ENCODE results near the gene PPP1R12A.
"Not testable (repeated sequence)": the region's sequence is repeated elsewhere in the genome, so short reads cannot be mapped to it uniquely, and the experiment has no call there.

The PPP1R12A gene

GRCh38 chr12:79900951-79901350, 33.9 kb downstream of the PPP1R12A start:
- DNase-seq: no peak
- in situ Hi-C loops (cut with MboI; ENCODE audit: low pct_unique_long_range_greater_than_20kb, low sequenced_read_pairs): no loop called here

GRCh38 chr12:79900199-79900598, 34.7 kb downstream of the PPP1R12A start:
- DNase-seq: no peak
- in situ Hi-C loops (cut with MboI; ENCODE audit: low pct_unique_long_range_greater_than_20kb, low sequenced_read_pairs): no loop called here

- no peak for DNase-seq
Observed at GRCh38 chr12:79897617-79898016, 37.3 kb downstream of the PPP1R12A start.

DNA sequence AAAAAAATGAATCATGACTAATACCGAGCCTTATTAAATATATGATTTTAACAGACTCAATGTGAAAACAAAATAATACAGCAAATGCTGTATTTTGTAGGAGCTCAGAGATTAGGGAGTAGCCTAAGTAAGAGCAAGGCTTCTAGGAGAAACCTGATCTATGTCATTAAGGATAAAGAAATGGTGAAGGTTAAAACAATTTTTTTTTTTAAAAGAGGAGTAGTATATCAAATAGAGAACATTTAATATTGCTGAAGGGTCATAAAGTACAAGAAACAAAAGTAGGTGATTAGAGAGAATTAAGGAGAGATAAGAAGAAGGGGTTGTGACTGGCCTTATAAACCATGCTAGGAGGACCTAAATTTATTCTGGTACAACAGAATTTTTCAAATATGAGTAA, 39.1 kb downstream of the PPP1R12A start:
- DNase-seq: no peak
- in situ Hi-C loops (cut with MboI; ENCODE audit: low pct_unique_long_range_greater_than_20kb, low sequenced_read_pairs): no loop called here

More at GRCh38 chr12:79897617-79898016, 37.3 kb downstream of the PPP1R12A start:
- in situ Hi-C loops (cut with MboI; ENCODE audit: low pct_unique_long_range_greater_than_20kb, low sequenced_read_pairs): no loop called here

- no peak for DNase-seq
- in situ Hi-C loops (cut with MboI; ENCODE audit: low pct_unique_long_range_greater_than_20kb, low sequenced_read_pairs): no loop called here
Observed at GRCh38 chr12:79895071-79895470, 39.8 kb downstream of the PPP1R12A start.

DNA sequence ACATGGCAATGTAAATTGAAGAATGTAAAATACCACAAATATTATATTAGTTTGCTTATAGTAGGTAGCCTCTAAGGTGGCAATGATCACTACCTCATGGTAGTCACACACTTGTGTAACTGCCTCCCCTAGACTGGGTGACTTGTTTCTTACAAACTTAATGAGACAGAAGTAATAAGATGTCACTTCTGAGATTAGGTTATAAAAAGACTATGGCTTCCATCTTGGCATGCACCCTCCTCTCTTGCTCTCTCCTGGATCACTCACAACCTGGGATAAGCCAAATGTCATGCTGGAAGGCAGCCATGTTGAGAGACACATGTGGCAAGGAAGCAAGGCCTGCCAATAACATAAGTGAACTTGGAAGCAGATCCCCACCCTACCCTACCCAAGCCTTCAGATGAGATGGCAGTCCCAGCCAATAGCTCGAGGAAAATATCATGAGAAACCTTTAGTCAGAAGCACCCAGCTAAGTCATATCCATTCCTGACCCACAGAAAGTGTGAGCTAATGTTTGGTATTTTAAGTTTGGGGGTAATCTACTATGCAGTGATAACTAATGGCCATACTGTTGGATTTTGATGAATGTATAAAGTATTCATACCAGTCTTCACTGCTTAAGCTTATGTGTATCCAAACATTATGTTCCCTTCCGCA, 43.3 kb downstream of the PPP1R12A start:
- in situ Hi-C loops (cut with MboI; ENCODE audit: low pct_unique_long_range_greater_than_20kb, low sequenced_read_pairs): no loop called here
- DNase-seq: no peak

DNA sequence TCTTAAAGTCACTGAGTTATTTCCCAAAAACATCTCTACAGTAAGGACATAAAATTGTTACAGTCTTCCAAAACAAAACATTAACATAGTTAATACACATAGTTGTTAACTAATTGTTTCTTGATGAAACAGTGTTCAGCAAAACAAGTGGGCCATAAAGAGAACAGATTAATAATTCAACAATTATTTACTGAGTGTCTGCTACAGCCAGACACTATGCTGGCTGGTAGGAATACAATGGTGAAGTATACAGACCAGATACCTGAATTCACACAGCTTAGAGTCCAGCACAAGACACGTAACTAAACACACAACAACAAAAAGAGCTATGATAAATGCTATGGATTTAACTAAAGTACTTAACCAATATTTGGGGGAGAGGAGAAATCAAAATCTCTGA, 47.0 kb downstream of the PPP1R12A start:
- in situ Hi-C loops (cut with MboI; ENCODE audit: low pct_unique_long_range_greater_than_20kb, low sequenced_read_pairs): no loop called here
- no peak for DNase-seq

DNA sequence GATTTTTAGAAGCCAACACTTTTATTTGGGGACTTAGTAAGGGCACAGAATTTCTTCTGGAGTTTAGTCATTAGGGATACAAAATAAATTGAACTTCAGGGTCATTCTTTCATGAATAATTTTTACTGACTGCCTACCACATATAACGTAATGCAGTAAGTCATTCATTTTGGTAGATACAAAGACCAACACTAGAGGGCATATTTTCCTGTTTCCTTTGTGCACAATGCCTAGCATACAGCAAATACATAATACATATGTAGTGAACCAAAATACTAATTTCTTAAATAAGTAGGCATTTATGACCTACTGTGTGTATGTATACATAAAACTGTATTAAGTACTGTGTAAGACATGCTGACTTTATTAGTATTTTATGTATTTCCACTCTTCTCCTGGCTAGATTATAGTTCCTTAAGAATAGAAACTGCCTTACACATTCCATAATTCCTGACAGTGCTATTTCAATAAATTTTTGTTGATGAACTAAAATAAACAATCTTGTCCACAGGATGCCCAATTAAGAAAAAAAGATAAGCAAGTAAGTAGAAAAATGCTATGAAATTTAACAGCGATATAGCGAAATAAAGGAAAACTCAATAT, 47.9 kb downstream of the PPP1R12A start:
- DNase-seq: peak; percentile 64
- in situ Hi-C loops (cut with MboI; ENCODE audit: low pct_unique_long_range_greater_than_20kb, low sequenced_read_pairs): no loop called here

- in situ Hi-C loops (cut with MboI; ENCODE audit: low pct_unique_long_range_greater_than_20kb, low sequenced_read_pairs): no loop called here
- DNase-seq: peak; percentile 29
Observed at GRCh38 chr12:79885911-79886490, 48.9 kb downstream of the PPP1R12A start.

- in situ Hi-C loops (cut with MboI; ENCODE audit: low pct_unique_long_range_greater_than_20kb, low sequenced_read_pairs): no loop called here
- DNase-seq: no peak
Observed at GRCh38 chr12:79884401-79885006, 50.4 kb downstream of the PPP1R12A start.

DNA sequence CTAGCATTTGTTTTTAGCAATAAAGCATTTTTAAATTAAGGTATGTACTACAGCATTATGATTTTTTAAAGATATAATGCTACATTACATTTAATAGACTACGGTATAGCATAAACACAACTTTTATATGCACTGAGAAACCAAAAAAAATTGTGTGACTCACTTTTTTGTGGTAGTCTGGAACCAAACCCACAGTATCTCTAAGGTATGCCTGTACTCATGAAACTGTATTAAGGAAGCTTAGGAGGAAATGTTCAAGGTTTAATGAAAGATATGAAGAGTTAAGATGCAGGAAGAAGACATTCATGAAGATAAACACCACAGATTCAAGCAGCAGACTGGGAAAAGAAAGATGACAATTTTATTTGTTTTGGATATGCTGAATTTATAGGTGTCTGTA, 51.7 kb downstream of the PPP1R12A start:
- DNase-seq: no peak
- in situ Hi-C loops (cut with MboI; ENCODE audit: low pct_unique_long_range_greater_than_20kb, low sequenced_read_pairs): no loop called here

GRCh38 chr12:79881351-79881750, 53.5 kb downstream of the PPP1R12A start:
- no peak for DNase-seq
- in situ Hi-C loops (cut with MboI; ENCODE audit: low pct_unique_long_range_greater_than_20kb, low sequenced_read_pairs): no loop called here

GRCh38 chr12:79878506-79878905, 56.4 kb downstream of the PPP1R12A start:
- in situ Hi-C loops (cut with MboI; ENCODE audit: low pct_unique_long_range_greater_than_20kb, low sequenced_read_pairs); DNase-seq: not testable (repeated sequence)

DNA sequence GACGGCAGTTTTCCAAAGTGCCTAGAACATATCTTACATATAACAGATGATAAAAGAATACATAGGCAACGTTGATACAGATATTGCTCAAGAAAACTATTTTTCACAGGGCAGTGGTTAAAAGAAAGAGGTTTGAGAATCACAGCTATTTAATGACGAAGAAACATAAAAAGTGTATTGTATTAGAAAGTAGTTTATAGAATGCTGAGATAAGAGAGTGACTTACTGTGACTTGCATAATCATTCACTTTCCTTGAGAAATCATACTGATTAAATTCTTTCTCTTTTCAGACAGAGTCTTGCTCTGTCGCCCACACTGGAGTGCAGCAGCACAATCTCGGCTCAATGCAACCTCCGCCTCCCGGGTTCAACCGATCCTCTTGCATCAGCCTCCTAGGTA, 57.7 kb downstream of the PPP1R12A start:
- in situ Hi-C loops (cut with MboI; ENCODE audit: low pct_unique_long_range_greater_than_20kb, low sequenced_read_pairs): no loop called here

GRCh38 chr12:79874665-79875064, 60.2 kb downstream of the PPP1R12A start:
- no peak for DNase-seq
- in situ Hi-C loops (cut with MboI; ENCODE audit: low pct_unique_long_range_greater_than_20kb, low sequenced_read_pairs): no loop called here

More for the DNA sequence above, 57.7 kb downstream of the PPP1R12A start:
- DNase-seq: no peak

DNA sequence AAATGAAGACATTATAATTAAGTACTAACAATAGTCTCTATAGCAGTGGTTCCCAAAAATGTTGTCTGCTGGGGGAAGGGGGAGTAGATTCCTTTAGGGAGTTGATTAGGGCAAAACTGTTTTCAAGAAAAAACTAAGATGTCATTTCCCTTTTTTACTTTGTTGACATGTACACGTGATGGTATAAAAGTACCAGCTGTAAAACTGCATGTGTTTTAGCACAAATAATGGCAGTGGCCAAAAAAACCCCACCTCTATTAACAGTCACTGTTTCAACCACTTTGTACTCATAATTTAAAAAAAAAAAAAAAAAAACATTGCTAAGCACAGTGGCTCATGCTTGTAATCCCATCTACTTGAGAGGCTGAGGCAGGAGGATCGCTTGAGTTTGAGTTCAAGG, 61.7 kb downstream of the PPP1R12A start:
- in situ Hi-C loops (cut with MboI; ENCODE audit: low pct_unique_long_range_greater_than_20kb, low sequenced_read_pairs): no loop called here
- no peak for DNase-seq

- in situ Hi-C loops (cut with MboI; ENCODE audit: low pct_unique_long_range_greater_than_20kb, low sequenced_read_pairs): no loop called here
- DNase-seq: peak; percentile 64
Observed at GRCh38 chr12:79871621-79872020, 63.3 kb downstream of the PPP1R12A start.

DNA sequence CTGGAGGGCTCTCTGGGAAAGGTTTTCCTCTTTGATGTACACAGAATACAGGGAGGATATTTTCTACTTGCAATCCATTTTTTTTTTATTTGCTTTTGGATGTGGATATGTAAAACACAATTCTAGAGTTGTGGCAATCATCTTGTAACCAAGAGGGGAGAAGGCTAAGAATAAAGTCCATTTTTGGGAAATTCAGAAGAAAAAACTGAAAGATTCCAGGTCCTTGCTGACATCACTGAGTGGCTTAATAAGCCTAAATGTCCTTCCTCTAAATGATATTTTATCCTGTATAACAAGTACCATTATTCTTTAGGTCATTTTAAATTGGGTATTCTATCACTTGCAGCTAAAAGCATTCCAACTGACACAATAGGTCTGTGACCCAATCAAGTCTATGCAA, 64.0 kb downstream of the PPP1R12A start:
- DNase-seq: no peak
- in situ Hi-C loops (cut with MboI; ENCODE audit: low pct_unique_long_range_greater_than_20kb, low sequenced_read_pairs): no loop called here

GRCh38 chr12:79859646-79860045, 75.3 kb downstream of the PPP1R12A start:
- no peak for DNase-seq
- in situ Hi-C loops (cut with MboI; ENCODE audit: low pct_unique_long_range_greater_than_20kb, low sequenced_read_pairs): no loop called here

DNA sequence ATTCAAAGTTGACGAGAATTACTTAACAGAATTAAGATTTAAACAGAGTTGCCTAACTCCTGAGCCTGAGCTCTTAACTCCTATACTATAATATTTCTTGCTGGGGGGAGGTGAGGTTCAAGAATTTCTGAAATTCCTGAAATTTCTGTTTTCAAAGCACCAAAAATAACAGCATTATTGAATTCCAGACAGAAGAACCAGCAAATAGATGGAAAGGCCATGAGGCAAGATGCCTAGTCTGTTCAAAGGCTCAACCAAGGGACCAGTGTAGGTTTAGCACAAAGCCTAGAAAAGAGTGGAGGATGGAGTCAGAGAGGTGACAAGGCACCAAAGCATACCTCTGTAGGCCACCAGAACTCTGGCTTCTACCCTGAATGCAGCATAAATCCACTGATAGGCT, 76.4 kb downstream of the PPP1R12A start:
- DNase-seq: no peak
- in situ Hi-C loops (cut with MboI; ENCODE audit: low pct_unique_long_range_greater_than_20kb, low sequenced_read_pairs): no loop called here
